IMR-90 (cell line): ENCODE results near the gene ERICH3. TPM values are rescaled to one million over a fixed set of nuclear protein-coding genes. Genes with fewer than 3 reads are reported as not detected.

Experiments used
- ATAC-seq: fragments of 200-7000 bp; cut with Tn5 transposase; 2 replicates; pipeline ENCODE4 v1.9.1; 2020; ENCODE audit warnings: low read depth, mild to moderate bottlenecking, moderate library complexity
- BruUV-seq: library from RNA; stranded (reverse); fragments of 400-500 nt; replicated peaks from 2 replicates; lab custom pipeline; 2021; lab: Mats Ljungman, UMichigan
- CTCF ChIA-PET: fragments of 300-600 bp; formaldehyde crosslinking; extraction: SDS; loops from one replicate; lab custom pipeline; 2021; ENCODE audit warnings: antibody characterized with exemption; lab: Yijun Ruan, JAX
- POLR2A ChIA-PET: fragments of 300-600 bp; sonication (Branson Sonifier 250); formaldehyde crosslinking; loops from one replicate; lab custom pipeline; 2022; ENCODE audit warnings: antibody characterized with exemption; ENCODE audit not compliant: unreplicated experiment; lab: Charles Lee
- DNase-seq: peaks from one replicate; pipeline ENCODE4 v3.0.0; 2013
- H2AFZ ChIP-seq: replicated peaks from 2 replicates; pipeline ENCODE3; 2013; ENCODE audit warnings: low read length, mild to moderate bottlenecking; ENCODE audit not compliant: poor library complexity
- H2AK5ac ChIP-seq: 2 replicates; pipeline ENCODE4 v1.6.1; 2013; ENCODE audit warnings: low read depth, low read length, inconsistent platforms
- H2AK9ac ChIP-seq: replicated peaks from 2 replicates; pipeline ENCODE3; 2013; ENCODE audit warnings: mild to moderate bottlenecking, low read depth, low read length, moderate library complexity; ENCODE audit not compliant: poor library complexity
- H2BK120ac ChIP-seq: 2 replicates; pipeline ENCODE4 v1.6.1; 2013; ENCODE audit warnings: low read depth, low read length, inconsistent platforms
- H2BK15ac ChIP-seq: 3 replicates; pipeline ENCODE4 v1.6.1; 2013; ENCODE audit warnings: low read depth, low read length, inconsistent platforms
- H2BK20ac ChIP-seq: 2 replicates; pipeline ENCODE4 v1.6.1; 2013; ENCODE audit warnings: low read depth, mild to moderate bottlenecking, inconsistent platforms, low read length, moderate library complexity
- H2BK5ac ChIP-seq: 2 replicates; pipeline ENCODE4 v1.6.1; 2013; ENCODE audit warnings: mild to moderate bottlenecking, low read depth, low read length, inconsistent platforms; ENCODE audit not compliant: poor library complexity, severe bottlenecking
- H3K14ac ChIP-seq: replicated peaks from 2 replicates; pipeline ENCODE4 v1.6.1; 2013; ENCODE audit warnings: low read depth, low read length, inconsistent platforms
- H3K18ac ChIP-seq: 2 replicates; pipeline ENCODE4 v1.6.1; 2013; ENCODE audit warnings: low read depth, low read length, control low read depth
- H3K23ac ChIP-seq: 2 replicates; pipeline ENCODE4 v1.6.1; 2013; ENCODE audit warnings: low read depth, low read length, inconsistent platforms
- H3K27ac ChIP-seq: 2 replicates; pipeline ENCODE4 v1.5.1; 2013; ENCODE audit warnings: mild to moderate bottlenecking, control low read depth, low read length; ENCODE audit not compliant: insufficient read depth
- H3K27me3 ChIP-seq: 2 replicates; pipeline ENCODE4 v1.6.1; 2013; ENCODE audit warnings: low read length; ENCODE audit not compliant: control insufficient read depth, insufficient read depth
- H3K36me3 ChIP-seq: 2 replicates; pipeline ENCODE4 v1.6.1; 2013; ENCODE audit warnings: low read length, mixed read lengths; ENCODE audit not compliant: control insufficient read depth, insufficient read depth
- H3K4ac ChIP-seq: 2 replicates; pipeline ENCODE4 v1.6.1; 2013; ENCODE audit warnings: low read depth, low read length, inconsistent platforms
- H3K4me1 ChIP-seq: 2 replicates; pipeline ENCODE4 v1.6.1; 2013; ENCODE audit warnings: low read length, mixed read lengths; ENCODE audit not compliant: control insufficient read depth, insufficient read depth
- H3K4me2 ChIP-seq: 2 replicates; pipeline ENCODE4 v1.6.1; 2013; ENCODE audit warnings: low read depth, mild to moderate bottlenecking, control low read depth, low read length, moderate library complexity
- H3K4me3 ChIP-seq: 2 replicates; pipeline ENCODE4 v1.5.1; 2013; ENCODE audit warnings: low read depth, mild to moderate bottlenecking, control low read depth, low read length, moderate library complexity; ENCODE audit not compliant: insufficient read depth
- H3K56ac ChIP-seq: 2 replicates; pipeline ENCODE4 v1.6.1; 2013; ENCODE audit warnings: low read length, inconsistent platforms; ENCODE audit not compliant: insufficient read depth; ENCODE audit errors: extremely low read depth
- H3K79me1 ChIP-seq, 2 experiments: 2 replicates each; pipeline ENCODE4 v1.6.1; 2013; ENCODE audit warnings: low read length in 2 of 2, inconsistent platforms in 1 of 2, low read depth in 1 of 2
- H3K9ac ChIP-seq: 2 replicates; pipeline ENCODE4 v1.6.1; 2013; ENCODE audit warnings: low read depth, low read length, control low read depth
- H3K9me1 ChIP-seq: 2 replicates; pipeline ENCODE4 v1.6.1; 2013; ENCODE audit warnings: low read length, inconsistent platforms; ENCODE audit not compliant: insufficient read depth
- H3K9me3 ChIP-seq: 2 replicates; pipeline ENCODE4 v1.6.1; 2013; ENCODE audit warnings: low read length; ENCODE audit not compliant: control insufficient read depth, insufficient read depth
- H4K20me1 ChIP-seq: 2 replicates; pipeline ENCODE4 v1.6.1; 2013; ENCODE audit warnings: low read length, inconsistent platforms; ENCODE audit not compliant: insufficient read depth
- H4K5ac ChIP-seq: 2 replicates; pipeline ENCODE4 v1.6.1; 2013; ENCODE audit warnings: mild to moderate bottlenecking, low read depth, low read length, control low read depth
- H4K8ac ChIP-seq, 2 experiments: 2 replicates each; pipeline ENCODE4 v1.6.1; 2013; ENCODE audit warnings: low read depth in 2 of 2, low read length in 2 of 2, control low read depth in 1 of 2, inconsistent platforms in 1 of 2
- H4K91ac ChIP-seq: 2 replicates; pipeline ENCODE4 v1.6.1; 2013; ENCODE audit warnings: low read depth, low read length, inconsistent platforms; ENCODE audit not compliant: insufficient read depth
- BHLHE40 ChIP-seq: fragments of 150-350 bp; IDR thresholded peaks from 2 replicates; pipeline ENCODE4 v1.6.1; 2016; ENCODE audit warnings: mild to moderate bottlenecking, low read depth, low read length
- CEBPB ChIP-seq: IDR thresholded peaks from 2 replicates; pipeline ENCODE4 v1.6.1; 2012; ENCODE audit warnings: low read depth, low read length, improper control_type of control experiment
- ELK1 ChIP-seq: fragments of 150-350 bp; IDR thresholded peaks from 2 replicates; pipeline ENCODE4 v1.6.1; 2016; ENCODE audit warnings: low read depth, mild to moderate bottlenecking, low read length, moderate library complexity, borderline replicate concordance
- FOS ChIP-seq: fragments of 150-350 bp; IDR thresholded peaks from 2 replicates; pipeline ENCODE4 v1.6.1; 2016; ENCODE audit warnings: low read depth, low read length
- MXI1 ChIP-seq: IDR thresholded peaks from 2 replicates; pipeline ENCODE4 v1.6.1; 2012; ENCODE audit warnings: low read depth, mild to moderate bottlenecking, low read length, moderate library complexity, borderline replicate concordance
- RAD21 ChIP-seq: IDR thresholded peaks from 2 replicates; pipeline ENCODE4 v1.6.1; 2012; ENCODE audit warnings: low read length, improper control_type of control experiment
- RCOR1 ChIP-seq: IDR thresholded peaks from 2 replicates; pipeline ENCODE4 v1.6.1; 2012; ENCODE audit warnings: mild to moderate bottlenecking, low read length, improper control_type of control experiment; ENCODE audit not compliant: insufficient replicate concordance
- SMC3 ChIP-seq: fragments of 150-350 bp; IDR thresholded peaks from 2 replicates; pipeline ENCODE4 v1.6.1; 2016; ENCODE audit warnings: low read depth, mild to moderate bottlenecking, antibody characterized with exemption, low read length, moderate library complexity
- USF2 ChIP-seq: fragments of 150-350 bp; IDR thresholded peaks from 2 replicates; pipeline ENCODE4 v1.6.1; 2017; ENCODE audit warnings: mild to moderate bottlenecking, antibody characterized with exemption, low read length, low read depth
- dilution Hi-C: fragments of 300-500 bp; cut with HindIII; formaldehyde crosslinking; loops from one replicate; pipeline ENCODE4 v1.14.3; 2018; ENCODE audit warnings: low sequenced_read_pairs; ENCODE audit not compliant: unreplicated experiment
- in situ Hi-C: fragments of 300-500 bp; cut with MboI; formaldehyde crosslinking; loops from 3 replicates; pipeline ENCODE4 v1.14.3; 2019; ENCODE audit warnings: low sequenced_read_pairs, inconsistent platforms, mixed read lengths
- intact Hi-C: fragments of 100-400 bp; cut with micrococcal nuclease; formaldehyde crosslinking; loops from 2 replicates; pipeline ENCODE4 v1.10.0; 2022
- polyA plus RNA-seq, 3 experiments: library from polyadenylated mRNA; depleted of rRNA; stranded (reverse); fragments of >200 nt; gene quantifications; 2 replicates each; pipeline ENCODE4 v1.2.3, GENCODE V29; 2012; ENCODE audit warnings: low replicate concordance in 1 of 3
- total RNA-seq: library from RNA; depleted of rRNA; stranded (reverse); fragments of >200 nt; gene quantifications from 2 replicates; pipeline ENCODE4 v1.2.3, GENCODE V29; 2012

ERICH3 gene
- total and polyA plus RNA-seq, 2 of the 4 experiments (the other 2 are of a cell fraction), result not detected

GRCh38 chr1:74609810-74610371 lies 63.7 kb downstream of the ERICH3 start:
- Histone ChIP-seq H3K4me3 (no peak overlapping the region), H3K23ac (no peak overlapping the region), H3K4me1 (no peaks in the 10 kb centered on the region), H2AK9ac (no peak overlapping the region), H4K20me1 (no peaks in the 10 kb centered on the region), H3K27ac (no peak overlapping the region), H3K27me3 (no peaks in the 10 kb centered on the region), H3K9me1 (no peaks in the 10 kb centered on the region), H3K36me3 (no peaks in the 10 kb centered on the region), H3K9ac (no peak overlapping the region), H2BK5ac (no peak overlapping the region), H4K5ac (no peak overlapping the region), H3K56ac (no peak overlapping the region), H4K8ac (no peak overlapping the region), H4K91ac (no peak overlapping the region), H3K4me2 (no peak overlapping the region), H2BK20ac (no peak overlapping the region), H2AK5ac (no peak overlapping the region), H3K79me1 (no peaks in the 10 kb centered on the region), H2BK120ac (no peak overlapping the region), H2BK15ac (no peak overlapping the region), H3K14ac (no peak overlapping the region), H2AFZ (no peak overlapping the region), H3K18ac (no peak overlapping the region), H3K4ac (no peak overlapping the region), H3K9me3 (no peaks in the 10 kb centered on the region)
- no TSS peak for BruUV-seq
- in situ Hi-C loops, result no loop called here
- ChIA-PET CTCF (no interaction called here), POLR2A (no interaction called here)
- intact Hi-C loops, result no loop called here
- dilution Hi-C loops, result no loop called here
- DNase-seq, result no peak
- no peak for ATAC-seq
- TF ChIP-seq CEBPB (no peak), SMC3 (no peak), FOS (no peak), MXI1 (no peak), ELK1 (no peak), USF2 (no peak), BHLHE40 (no peak), RCOR1 (no peak), RAD21 (no peak)
